Stimulated activated CD8-positive, alpha-beta memory T cell treated with anti-CD3 and anti-CD28 coated beads, Interleukin-15, amount 100 ng/mL, for 4 hours (primary cell): Measurements from ENCODE around the gene EFTUD2.
"Not testable (repeated sequence)": the region's sequence is repeated elsewhere in the genome, so short reads cannot be mapped to it uniquely, and the experiment has no call there.

Experiments
- DNase-seq, 2 donors: peaks; one replicate each; pipeline ENCODE4 v3.0.0-alpha.2; 2020; ENCODE audit warnings: low read depth in 2 of 2

The EFTUD2 gene

DNA sequence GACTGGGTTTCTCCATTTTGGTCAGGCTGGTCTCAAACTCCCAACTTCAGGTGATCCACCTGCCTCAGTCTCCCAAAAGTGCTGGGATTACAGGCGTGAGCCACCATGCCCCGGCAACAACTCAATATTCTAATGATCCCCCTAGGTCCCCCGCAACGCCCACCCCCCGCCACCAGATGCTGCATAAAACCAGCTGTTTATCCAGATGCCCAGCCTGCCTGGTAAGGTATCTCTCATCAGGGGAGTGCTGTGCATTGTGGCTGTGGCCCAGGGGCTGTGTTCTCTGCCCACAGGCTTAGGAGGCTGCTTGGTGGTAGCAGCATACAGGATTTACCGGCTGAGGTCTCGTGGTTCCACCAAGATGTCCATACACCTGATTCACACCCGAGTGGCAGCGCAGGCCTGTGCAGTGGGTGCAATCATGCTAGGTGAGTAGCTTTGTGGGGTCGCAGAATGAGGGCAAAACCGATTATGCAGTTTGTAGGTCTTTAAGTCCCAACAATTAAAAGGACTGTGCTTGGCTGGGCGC lies 50.2 kb downstream of the EFTUD2 start:
- DNase-seq = no peak

- DNase-seq = no peak
These were observed 50.9 kb downstream of the EFTUD2 start for GRCh38 chr17:44848257-44848795.

GRCh38 chr17:44847586-44847985 lies 51.7 kb downstream of the EFTUD2 start, which contains the start of gene HIGD1B:
HIGD1B (plus strand) TSS chr17:44847883; CDS start chr17:44848153, 270 bp downstream.
- no peak for DNase-seq

DNA sequence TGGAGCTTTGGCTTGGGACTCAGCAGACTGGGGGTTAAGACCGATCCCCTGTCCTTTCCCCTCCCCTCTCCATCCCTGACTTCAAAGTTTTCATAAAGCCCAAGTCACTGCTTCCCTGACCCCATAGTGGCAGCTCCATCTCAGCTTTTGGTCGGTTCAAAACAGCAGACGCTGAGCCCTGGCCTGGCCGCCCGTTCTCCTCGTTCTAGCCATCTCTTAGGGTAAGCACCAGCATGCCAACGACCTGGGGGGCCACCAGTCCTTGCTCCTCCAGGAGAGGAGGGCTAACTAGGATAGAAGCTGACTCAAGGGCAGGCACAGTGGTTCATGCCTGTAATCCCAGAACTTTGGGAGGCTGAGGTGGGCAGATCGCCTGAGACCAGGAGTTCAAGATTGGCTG lies 53.0 kb downstream of the EFTUD2 start:
- DNase-seq = no peak

- DNase-seq = no peak
These were observed 54.8 kb downstream of the EFTUD2 start for GRCh38 chr17:44844390-44844830.

DNA sequence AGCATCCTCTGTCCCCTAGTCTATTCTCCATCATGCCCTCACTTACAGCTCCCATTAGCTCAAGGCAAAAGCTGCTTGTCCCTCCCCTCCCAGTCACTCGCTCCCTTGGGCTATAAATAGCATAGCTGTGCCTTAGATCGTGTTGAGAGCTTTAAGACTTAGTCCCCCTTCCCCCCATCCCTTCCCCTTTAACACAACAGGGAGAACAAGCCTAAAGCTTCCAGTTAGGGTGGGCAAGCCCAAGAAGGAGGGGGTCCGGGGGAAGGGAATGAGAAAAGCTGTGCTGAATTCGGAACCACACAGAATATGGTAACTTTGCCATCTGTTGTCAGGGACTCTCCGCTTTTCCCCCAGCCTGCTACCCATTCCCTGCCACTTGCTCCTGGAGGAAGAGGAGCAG lies 56.5 kb downstream of the EFTUD2 start:
- no peak for DNase-seq

DNA sequence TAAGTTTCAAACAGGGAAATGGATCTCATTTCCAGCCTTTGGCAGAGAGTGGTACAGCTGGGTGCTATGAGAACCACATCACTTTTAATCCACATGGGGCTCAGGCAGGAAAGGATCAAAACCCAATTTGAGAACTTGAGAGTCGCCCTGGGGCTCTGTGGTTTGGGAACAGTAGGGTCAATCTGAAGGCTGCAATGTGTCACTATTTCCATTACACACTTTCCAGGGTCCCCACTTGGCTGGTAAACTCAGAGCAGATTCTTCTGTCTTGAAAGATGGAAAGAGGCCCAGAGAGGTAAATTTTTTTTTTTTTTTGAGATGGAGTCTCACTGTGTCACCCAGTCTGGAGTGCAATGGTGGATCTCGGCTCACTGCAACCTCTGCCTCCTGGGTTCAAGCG lies 58.3 kb downstream of the EFTUD2 start:
- no peak for DNase-seq

DNA sequence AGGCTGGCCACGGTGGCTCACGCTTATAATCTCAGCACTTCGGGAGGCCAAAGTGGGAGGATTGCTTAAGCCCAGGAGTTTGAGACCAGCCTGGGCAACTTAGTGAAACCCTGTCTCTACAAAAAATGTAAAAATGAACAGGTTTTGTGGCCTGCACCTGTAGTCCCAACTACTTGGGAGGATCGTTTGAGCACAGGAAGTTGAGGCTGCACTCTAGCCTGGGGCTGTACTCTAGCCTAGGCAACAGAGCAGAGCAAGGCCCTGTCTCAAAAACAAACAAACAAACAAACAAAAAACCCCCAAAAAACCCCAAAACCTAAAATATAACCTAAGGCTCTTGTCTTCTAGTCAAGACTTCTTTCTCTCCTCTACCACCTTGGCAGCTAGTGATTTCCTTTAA lies 59.0 kb downstream of the EFTUD2 start:
- DNase-seq = no peak

- DNase-seq = no peak
These were observed 62.0 kb downstream of the EFTUD2 start for GRCh38 chr17:44837196-44837595.

GRCh38 chr17:44832805-44833204 lies 66.4 kb downstream of the EFTUD2 start:
- DNase-seq = no peak

DNA sequence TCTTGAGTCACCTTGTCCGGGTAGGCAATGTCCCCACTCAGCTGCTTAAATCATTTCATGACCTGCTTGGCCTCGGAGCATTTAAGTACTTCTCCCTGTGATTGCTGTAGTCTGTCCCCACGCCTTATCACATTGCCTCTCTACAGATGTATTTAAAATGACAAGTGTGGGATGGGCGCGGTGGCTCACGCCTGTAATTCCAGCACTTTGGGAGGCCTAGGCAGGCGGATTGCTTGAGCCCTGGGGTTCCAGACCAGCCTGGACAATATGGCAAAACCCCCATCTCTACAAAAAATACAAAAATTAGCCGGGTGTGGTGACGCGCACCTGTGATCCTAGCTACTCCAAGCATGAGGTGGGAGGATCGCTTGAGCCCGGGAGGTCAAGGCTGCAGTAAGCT lies 67.9 kb downstream of the EFTUD2 start:
- no peak for DNase-seq

GRCh38 chr17:44830359-44831288 lies 68.6 kb downstream of the EFTUD2 start:
- DNase-seq = no peak

DNA sequence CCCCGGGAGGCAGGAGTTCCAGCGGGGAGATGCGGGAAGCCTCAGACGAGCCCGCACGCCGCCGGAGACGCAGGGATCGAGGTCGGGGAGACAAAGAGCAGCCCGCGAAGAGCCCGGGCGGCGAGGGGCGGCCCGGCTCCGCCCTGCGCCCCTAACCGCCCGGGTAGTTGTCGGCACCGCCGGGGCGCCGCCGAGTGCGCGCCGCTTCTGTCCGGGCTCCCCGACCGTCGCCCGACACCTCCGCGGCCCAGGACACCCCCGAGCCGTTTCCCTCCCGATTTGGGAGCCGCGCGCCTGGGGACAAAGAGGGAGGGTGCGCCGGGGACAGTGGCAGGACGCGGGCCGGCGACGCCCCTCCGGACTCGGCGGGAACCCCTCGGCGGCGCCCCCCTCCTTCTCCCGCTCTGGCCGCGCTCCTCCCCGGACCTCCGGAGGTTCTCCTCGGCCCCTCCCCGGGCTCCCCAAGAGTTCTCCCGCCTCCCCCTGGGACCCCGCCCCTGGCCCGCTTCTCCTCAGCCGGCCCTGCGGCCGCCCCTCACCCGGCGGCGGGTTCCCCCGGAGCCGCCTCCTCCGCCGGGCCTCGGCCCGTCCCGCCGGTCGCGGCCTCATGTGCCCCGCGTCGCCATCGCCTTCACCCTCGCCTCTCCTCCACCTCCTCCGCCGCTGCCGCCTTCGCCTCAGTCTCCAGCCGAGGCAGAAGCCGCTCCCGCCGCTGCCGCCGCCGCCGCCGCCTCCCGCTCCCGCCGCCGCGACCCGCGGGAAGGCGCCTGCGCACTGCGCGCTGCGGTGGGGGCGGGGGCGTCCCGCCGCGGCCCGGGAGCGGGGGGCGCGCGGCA lies 69.5 kb downstream of the EFTUD2 start, which contains the start of gene GJC1:
Gene GJC1 (minus strand): TSS at position 765 of the 836 bp plus-strand sequence. CDS start 24,470 bp downstream, outside the sequence.
- no peak for DNase-seq

- no peak for DNase-seq
These were observed 70.2 kb downstream of the EFTUD2 start for GRCh38 chr17:44828919-44829522.

GRCh38 chr17:44827863-44828262 lies 71.4 kb downstream of the EFTUD2 start:
- no peak for DNase-seq

DNA sequence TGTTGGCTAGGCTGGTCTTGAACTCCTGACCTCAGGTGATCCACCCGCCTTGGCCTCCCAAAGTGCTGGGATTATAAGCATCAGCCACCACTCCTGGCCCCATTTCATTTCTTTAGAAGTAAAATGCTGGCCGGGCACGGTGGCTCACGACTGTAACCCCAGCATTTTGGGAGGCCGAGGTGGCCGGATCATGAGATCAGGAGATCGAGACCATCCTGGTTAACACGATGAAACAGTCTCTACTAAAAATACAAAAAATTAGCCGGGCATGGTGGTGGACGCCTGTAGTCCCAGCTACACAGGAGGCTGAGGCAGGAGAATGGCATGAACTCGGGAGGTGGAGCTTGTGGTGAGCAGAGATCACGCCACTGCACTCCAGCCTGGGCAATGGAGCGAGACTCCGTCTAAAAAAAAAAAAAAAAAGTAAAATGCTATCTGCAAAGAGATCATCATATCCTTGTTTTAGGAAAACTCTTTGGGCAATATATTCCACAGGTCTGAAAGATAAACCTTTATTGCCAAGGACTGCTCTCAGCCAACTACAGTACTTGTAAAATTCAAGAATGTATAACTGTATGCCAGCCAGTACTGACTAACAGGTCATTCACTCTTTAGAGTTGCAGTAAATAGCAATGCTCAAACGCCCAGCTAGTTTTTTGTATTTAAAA lies 73.0 kb downstream of the EFTUD2 start:
- no peak for DNase-seq

DNA sequence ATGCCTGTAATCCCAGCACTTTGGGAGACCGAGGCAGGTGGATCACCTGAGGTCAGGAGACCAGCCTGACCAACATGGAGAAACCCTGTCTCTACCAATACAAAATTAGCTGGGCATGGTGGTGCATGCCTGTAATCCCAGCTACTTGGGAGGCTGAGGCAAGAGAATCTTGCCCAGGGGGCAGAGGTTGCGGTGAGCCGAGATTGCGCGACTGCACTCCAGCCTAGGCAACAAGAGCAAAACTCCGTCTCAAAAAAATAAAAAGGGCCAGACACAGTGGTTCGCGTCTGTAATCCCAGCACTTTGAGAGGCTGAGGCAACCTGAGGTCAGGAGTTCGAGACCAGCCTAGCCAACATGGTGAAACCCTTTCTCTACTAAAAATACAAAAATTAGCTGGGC lies 74.0 kb downstream of the EFTUD2 start:
- not testable (repeated sequence) for DNase-seq

DNA sequence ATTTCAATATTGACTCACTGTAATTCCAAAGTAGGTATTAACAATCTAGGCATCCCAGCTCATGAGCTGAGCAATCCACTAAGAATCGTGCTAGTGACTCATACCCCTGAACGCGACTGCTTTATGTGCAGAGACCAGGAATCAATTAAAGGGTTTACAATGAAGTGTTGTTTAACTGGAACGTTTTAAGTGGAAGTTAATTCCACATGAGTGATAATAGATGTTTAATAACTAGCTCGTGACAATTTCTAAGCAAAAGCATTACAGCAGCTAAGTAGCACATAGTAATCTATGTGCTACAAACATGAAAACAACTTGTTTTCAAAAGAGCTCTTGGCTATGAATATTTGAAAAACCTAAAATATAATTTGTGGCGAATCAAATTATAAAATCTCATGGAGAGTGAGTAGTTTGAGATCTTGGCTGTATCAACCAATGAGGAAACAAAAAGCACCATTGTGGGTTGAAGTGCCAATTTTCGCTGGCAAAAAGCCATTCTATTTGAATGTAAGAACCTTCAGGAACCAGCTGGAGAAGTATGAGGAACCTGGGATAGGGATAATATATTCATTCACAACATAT lies 78.5 kb downstream of the EFTUD2 start:
- no peak for DNase-seq

DNA sequence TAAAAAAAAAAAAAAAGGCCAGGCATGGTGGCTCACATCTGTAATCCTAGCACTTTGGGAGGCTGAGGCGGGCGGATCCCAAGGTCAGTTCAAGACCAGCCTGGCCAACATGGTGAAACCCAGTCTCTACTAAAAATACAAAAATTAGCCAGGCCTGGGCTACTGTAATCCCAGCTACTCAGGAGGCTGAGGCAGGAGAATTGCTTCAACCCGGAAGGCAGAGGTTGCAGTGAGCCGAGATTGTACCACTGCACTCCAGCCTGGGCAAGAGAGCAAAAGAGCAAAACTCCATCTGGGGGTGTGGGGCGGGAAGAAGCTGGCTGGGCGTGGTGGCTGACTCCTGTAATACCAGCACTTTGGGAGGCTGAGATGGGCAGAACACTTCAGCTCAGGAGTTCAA lies 80.7 kb downstream of the EFTUD2 start:
- not testable (repeated sequence) for DNase-seq

- DNase-seq = no peak
These were observed 87.0 kb downstream of the EFTUD2 start for GRCh38 chr17:44812263-44812662.
